ENCODE data around the gene ADAMTS7. TPM values are rescaled to one million over a fixed set of nuclear protein-coding genes. Genes with fewer than 3 reads are reported as not detected.
"Not testable (repeated sequence)": the region's sequence is repeated elsewhere in the genome, so short reads cannot be mapped to it uniquely, and the experiment has no call there.

Gene ADAMTS7
- total and polyA plus RNA-seq, 2 of the 8 experiments (the other 6 are each of a cell fraction or from before 2014, with no cell fraction given): 27.9 to 45.2 TPM

DNA sequence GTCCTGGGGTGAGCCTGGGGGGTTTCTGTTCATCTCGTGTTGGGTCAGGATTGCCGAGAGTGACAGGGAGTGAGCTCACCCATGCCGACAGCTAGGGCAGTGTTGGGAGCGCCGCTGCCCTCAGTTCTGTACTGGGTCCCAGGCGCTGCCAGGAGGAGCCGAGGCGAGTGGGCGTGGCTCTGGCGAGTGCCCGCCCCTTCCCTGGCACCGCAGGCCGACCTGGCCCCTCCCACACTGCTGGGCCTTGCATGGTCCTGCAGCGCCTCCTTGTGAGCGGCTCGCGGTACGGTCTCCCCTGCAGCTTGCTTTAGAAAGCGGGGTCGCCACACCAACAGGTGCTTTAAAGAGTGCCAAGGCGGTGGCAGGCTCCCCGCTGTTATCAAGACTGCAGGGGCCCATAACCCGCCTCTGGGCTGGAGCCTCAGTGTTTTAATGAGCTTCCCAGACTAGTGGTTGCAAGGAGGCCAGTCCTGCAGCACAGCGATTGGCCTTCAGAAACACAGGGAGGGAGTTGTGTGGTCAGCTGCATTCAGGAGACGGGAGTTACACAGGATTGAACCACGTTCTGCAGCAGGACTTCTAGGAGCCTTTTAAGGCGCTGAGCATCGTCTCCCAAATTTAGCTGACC, 60.2 kb downstream of the ADAMTS7 start:
- H2AK5ac ChIP-seq (ENCODE audit: low read depth, low read length); H3K4ac ChIP-seq (replicated peaks; ENCODE audit: insufficient read length, low read depth, low read length); H3K9ac ChIP-seq (replicated peaks in 1 of 4; ENCODE audit: extremely low read depth in 1 of 4, low read depth in 3 of 4, low read length in 3 of 4); POLR2A ChIA-PET (ENCODE audit: partially characterized antibody); H4K91ac ChIP-seq (replicated peaks; ENCODE audit: insufficient read length, low read length); H4K5ac ChIP-seq (ENCODE audit: insufficient read length, low read depth, low read length); H4K20me1 ChIP-seq (replicated peaks in 1 of 2; ENCODE audit: control insufficient read depth in 1 of 2, insufficient read depth in 2 of 2, low read length in 2 of 2); H3K23me2 ChIP-seq (ENCODE audit: low read depth, low read length); H2BK15ac ChIP-seq (ENCODE audit: low read length); H3K79me1 ChIP-seq (ENCODE audit: low read depth, low read length); H2BK20ac ChIP-seq (ENCODE audit: low read length); H3K14ac ChIP-seq (ENCODE audit: insufficient read length); H4K8ac ChIP-seq (ENCODE audit: extremely low read depth, insufficient read depth, low read length); H3K36me3 ChIP-seq (ENCODE audit: control insufficient read depth in 2 of 4, insufficient read depth in 4 of 4, low read length in 3 of 4); H3K56ac ChIP-seq (replicated peaks; ENCODE audit: insufficient read length, low read depth, low read length); H2BK120ac ChIP-seq (replicated peaks; ENCODE audit: low read depth, low read length); H3K4me1 ChIP-seq (replicated peaks in 1 of 4; ENCODE audit: control insufficient read depth in 3 of 4, insufficient read depth in 4 of 4, low read length in 3 of 4); H3K79me2 ChIP-seq (ENCODE audit: control insufficient read depth in 1 of 2, insufficient read depth in 2 of 2, low read length in 2 of 2); H2BK12ac ChIP-seq (ENCODE audit: low read depth, low read length); H3K23ac ChIP-seq (ENCODE audit: insufficient read length); H3K27me3 ChIP-seq (replicated peaks in 1 of 4; ENCODE audit: control insufficient read depth in 3 of 4, extremely low read depth in 1 of 4, insufficient read depth in 3 of 4, low read length in 3 of 4); H3K18ac ChIP-seq (ENCODE audit: extremely low read depth, low read length); H2AFZ ChIP-seq (ENCODE audit: low read length); H3K27ac ChIP-seq (ENCODE audit: low read depth, low read length); FAIRE-seq; H2BK5ac ChIP-seq (ENCODE audit: low read depth, low read length); H3K9me3 ChIP-seq (ENCODE audit: insufficient read depth in 2 of 2, low read depth in 1 of 2, low read length in 1 of 2): not testable (repeated sequence)
- 6% methylated on average over 21 of the region's 28 CpGs; no CpG with 5 or more reads in 1 of the 2 experiments for WGBS, 2 experiments (ENCODE audit: extremely low coverage in 1 of 2, insufficient coverage in 1 of 2, insufficient read length in 1 of 2, insufficient replicate concordance in 2 of 2, low coverage in 1 of 2, low lambda C conversion rate in 2 of 2, missing lambda C conversion rate in 1 of 2)
- peak overlapping the region in 1 of 2 experiments; percentile 57; a peak in 1 of 4 replicates for H3K4me2 ChIP-seq (ENCODE audit: insufficient read depth in 1 of 2, low read depth in 2 of 2, low read length in 2 of 2)
- TF ChIP-seq, protein P1, sequence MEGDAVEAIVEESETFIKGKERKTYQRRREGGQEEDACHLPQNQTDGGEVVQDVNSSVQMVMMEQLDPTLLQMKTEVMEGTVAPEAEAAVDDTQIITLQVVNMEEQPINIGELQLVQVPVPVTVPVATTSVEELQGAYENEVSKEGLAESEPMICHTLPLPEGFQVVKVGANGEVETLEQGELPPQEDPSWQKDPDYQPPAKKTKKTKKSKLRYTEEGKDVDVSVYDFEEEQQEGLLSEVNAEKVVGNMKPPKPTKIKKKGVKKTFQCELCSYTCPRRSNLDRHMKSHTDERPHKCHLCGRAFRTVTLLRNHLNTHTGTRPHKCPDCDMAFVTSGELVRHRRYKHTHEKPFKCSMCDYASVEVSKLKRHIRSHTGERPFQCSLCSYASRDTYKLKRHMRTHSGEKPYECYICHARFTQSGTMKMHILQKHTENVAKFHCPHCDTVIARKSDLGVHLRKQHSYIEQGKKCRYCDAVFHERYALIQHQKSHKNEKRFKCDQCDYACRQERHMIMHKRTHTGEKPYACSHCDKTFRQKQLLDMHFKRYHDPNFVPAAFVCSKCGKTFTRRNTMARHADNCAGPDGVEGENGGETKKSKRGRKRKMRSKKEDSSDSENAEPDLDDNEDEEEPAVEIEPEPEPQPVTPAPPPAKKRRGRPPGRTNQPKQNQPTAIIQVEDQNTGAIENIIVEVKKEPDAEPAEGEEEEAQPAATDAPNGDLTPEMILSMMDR (IDR thresholded peaks at IDR 0.05; ENCODE audit: control extremely low read depth in 1 of 3, insufficient read depth in 1 of 3, low read depth in 1 of 3, low read length in 3 of 3): peak; percentile 70 to 88 (median 85)
- 0 out of 2 replicates have a peak, but pooled peaks have one; percentile 24 for TF ChIP-seq MAX (IDR thresholded peaks at IDR 0.05)
- 0 out of 2 replicates have a peak, but pooled peaks have one; percentile 14 for TF ChIP-seq YY1 (IDR thresholded peaks at IDR 0.05; ENCODE audit: low read depth, low read length)
- 0 out of 2 replicates have a peak, but pooled peaks have one; percentile 45 for TF ChIP-seq TCF12 (IDR thresholded peaks at IDR 0.05; ENCODE audit: low read depth, low read length)
- TF ChIP-seq SP1 (IDR thresholded peaks at IDR 0.05; ENCODE audit: low read depth, low read length): peak; percentile 46; the same call in 1 of the 2 replicates
- TF ChIP-seq SP4 (IDR thresholded peaks at IDR 0.05; ENCODE audit: low read length): peak; percentile 63; the same call in 1 of the 2 replicates
- TF ChIP-seq RAD21 (IDR thresholded peaks at IDR 0.05 in 1 of 2, conservative IDR thresholded peaks at IDR 0.05 in 1 of 2; ENCODE audit: low read depth in 2 of 2, low read length in 2 of 2): peak; percentile 89 to 91
- peak; percentile 89 to 99 for DNase-seq (ENCODE audit: low read depth in 1 of 2, low spot score in 2 of 2)
- H3K4me3 ChIP-seq (ENCODE audit: extremely low read depth in 1 of 4, insufficient read depth in 2 of 4, low read depth in 3 of 4, low read length in 4 of 4): 0 out of 8 replicates have a peak overlapping the region, but pooled peaks of 1 of the 4 experiments have one; percentile 32
- CTCF ChIA-PET (ENCODE audit: partially characterized antibody): interaction anchor here (0.7 to 13.9 kb wide), 24 partner anchors 11 to 642 kb away, joined by 3 to 82 read pairs (median 4); partner anchors contain the start of gene ADAMTS7

Data from H1 (cell line).